NCI-H748 treated with DMSO at 0.1 percent for 48 hours (cell line): Measurements from ENCODE around the gene SPOCK3.
A peak's percentile ranks its signal among the peaks of the same experiment; 100 is the strongest.
"Not testable (repeated sequence)": the region's sequence is repeated elsewhere in the genome, so short reads cannot be mapped to it uniquely, and the experiment has no call there.

ENCODE experiments used
- DNase-seq: peaks from one replicate; lab custom pipeline; 2025; lab: John Stamatoyannopoulos, UW

SPOCK3 gene

GRCh38 chr4:167234316-167234881 is at the start of gene SPOCK3:
Gene SPOCK3 (minus strand): TSS chr4:167234494.
- peak; percentile 54 for DNase-seq

- DNase-seq = no peak
Observed at GRCh38 chr4:167282171-167282864, 48.0 kb upstream of the SPOCK3 start.

- DNase-seq = not testable (repeated sequence)
Observed at GRCh38 chr4:167281545-167281944, 47.3 kb upstream of the SPOCK3 start.

GRCh38 chr4:167274351-167274750 is 40.1 kb upstream of the SPOCK3 start:
- no peak for DNase-seq

GRCh38 chr4:167265231-167265630 is 30.9 kb upstream of the SPOCK3 start:
- no peak for DNase-seq

- no peak for DNase-seq
Observed at GRCh38 chr4:167248271-167248670, 14.0 kb upstream of the SPOCK3 start.

- DNase-seq = no peak
Observed at GRCh38 chr4:167239627-167240026, 5.3 kb upstream of the SPOCK3 start.

- DNase-seq = no peak
Observed at GRCh38 chr4:167238226-167238625, 3.9 kb upstream of the SPOCK3 start.

GRCh38 chr4:167233685-167234315 is 494 bp downstream of the SPOCK3 start:
- DNase-seq = no peak

- DNase-seq = no peak
Observed at GRCh38 chr4:167232805-167233684, 1.2 kb downstream of the SPOCK3 start.

GRCh38 chr4:167230744-167231143 is 3.5 kb downstream of the SPOCK3 start:
- DNase-seq = no peak

GRCh38 chr4:167222099-167222498 is 12.2 kb downstream of the SPOCK3 start:
- no peak for DNase-seq

GRCh38 chr4:167221084-167221483 is 13.2 kb downstream of the SPOCK3 start:
- no peak for DNase-seq

GRCh38 chr4:167218022-167218608 is 16.2 kb downstream of the SPOCK3 start:
- peak; percentile 57 for DNase-seq

- DNase-seq = no peak
Observed at GRCh38 chr4:167216783-167217182, 17.5 kb downstream of the SPOCK3 start.

- DNase-seq = no peak
Observed at GRCh38 chr4:167210166-167210565, 24.1 kb downstream of the SPOCK3 start.

- DNase-seq = no peak
Observed at GRCh38 chr4:167196344-167197012, 37.8 kb downstream of the SPOCK3 start.

- no peak for DNase-seq
Observed at GRCh38 chr4:167190379-167190778, 43.9 kb downstream of the SPOCK3 start.

GRCh38 chr4:167185465-167185864 is 48.8 kb downstream of the SPOCK3 start:
- DNase-seq = peak; percentile 21

GRCh38 chr4:167183036-167183435 is 51.3 kb downstream of the SPOCK3 start:
- DNase-seq = no peak

- no peak for DNase-seq
Observed at GRCh38 chr4:167177925-167178324, 56.4 kb downstream of the SPOCK3 start.
